SKM-1 (cell line): ENCODE data around the gene MCC.

ENCODE experiments used
- DNase-seq: peaks from one replicate; lab custom pipeline; 2025; ENCODE audit not compliant: unreplicated experiment; lab: John Stamatoyannopoulos, UW

MCC gene

DNA sequence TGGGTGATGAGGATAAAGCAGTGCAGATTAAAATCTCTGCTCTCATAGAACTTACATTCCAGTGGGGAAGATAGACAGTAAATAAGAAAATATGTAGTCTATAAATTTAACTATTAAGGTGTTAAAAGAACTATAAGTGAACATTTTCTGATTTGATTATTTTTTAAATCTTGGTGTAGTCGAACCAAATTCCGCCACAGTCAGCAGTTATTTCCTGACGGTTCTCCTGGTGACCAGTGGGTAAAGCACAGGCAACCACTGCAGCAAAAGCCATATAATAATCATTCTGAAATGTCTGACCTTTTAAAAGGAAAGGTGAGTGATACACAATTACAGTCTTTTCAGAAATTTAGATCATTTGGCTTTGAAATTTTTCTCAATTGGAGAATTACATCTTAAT lies 484.5 kb downstream of the MCC start:
- DNase-seq = no peak

DNA sequence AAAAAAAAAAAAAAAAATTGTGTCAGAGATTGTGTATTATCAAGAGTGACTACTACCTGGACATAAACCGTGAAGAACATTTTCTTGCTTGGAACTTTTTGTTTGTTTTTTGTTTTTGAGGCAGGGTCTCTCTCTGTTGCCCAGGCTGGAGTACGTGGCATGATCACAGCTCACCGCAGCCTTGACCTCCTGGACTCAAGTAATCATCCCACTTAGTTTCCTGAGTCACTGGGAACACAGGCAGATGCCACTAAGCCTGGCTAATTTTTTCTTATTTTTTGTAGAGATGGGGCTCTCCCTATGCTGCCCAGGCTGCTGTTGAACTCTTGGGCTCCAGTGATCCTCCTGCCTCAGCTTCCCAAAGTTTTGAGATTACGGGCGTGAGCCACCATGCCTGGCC lies 485.8 kb downstream of the MCC start:
- DNase-seq = no peak

DNA sequence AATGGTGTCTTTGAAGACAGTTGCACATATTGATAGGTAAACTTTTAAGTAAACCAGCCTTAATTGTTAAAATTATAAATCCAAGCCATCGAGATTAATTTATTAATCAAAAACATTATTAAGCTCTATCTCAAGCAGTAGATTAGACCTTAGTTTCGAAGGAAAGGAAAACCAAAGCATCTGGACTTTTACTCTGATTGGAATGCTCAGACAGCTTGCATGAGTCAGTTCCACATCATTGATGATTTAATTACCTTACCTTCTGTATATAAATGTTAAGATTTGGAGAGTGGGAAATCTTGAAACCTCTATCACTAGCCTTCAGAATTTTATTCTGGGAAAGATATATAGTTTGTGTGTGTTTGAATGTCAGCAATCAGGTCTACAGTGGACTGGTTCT lies 487.8 kb downstream of the MCC start:
- no peak for DNase-seq

DNA sequence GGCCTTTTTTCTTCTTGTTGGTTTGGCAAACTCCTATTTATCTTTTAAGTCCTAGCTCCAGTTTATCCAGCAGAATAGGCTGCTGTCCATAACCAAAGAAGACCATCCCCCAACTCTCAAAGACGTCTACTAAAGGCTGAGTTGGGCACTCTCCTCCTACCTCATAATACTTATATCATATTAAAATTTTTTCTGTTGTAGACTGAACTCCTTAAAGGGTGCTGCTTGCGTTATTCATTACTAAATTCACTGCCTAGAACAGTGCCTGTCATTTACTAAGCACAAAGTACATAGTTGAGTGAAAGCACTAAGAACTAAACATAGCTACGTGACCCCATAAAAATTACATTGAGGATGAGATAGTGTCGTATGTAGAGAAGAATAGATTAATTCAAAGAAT lies 490.0 kb downstream of the MCC start:
- DNase-seq = no peak

DNA sequence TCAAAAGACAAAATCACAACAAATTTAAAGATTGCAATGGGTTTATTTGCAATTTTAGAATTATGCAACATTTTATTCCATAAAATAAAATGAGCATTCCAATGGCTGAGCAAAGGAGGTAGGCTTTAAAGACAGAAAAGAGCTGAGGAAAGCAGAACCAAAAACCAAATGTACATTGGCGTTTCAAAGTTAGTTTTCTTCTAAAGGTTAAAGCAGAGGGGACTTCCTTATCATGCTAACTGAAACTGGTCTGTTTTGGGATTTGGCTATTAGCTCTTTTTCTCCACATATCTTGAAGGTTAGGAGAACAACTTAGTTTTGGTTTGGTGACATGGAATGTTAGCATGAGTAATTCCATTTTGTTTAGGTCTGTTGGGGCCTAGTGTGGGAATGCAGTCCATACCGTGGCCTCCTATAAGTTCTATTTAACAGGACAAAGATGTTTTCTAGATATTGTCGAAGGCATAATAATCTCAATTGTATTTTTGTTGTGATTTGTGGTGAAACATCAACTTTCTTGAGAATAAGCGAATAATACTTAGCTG lies 491.4 kb downstream of the MCC start:
- no peak for DNase-seq

DNA sequence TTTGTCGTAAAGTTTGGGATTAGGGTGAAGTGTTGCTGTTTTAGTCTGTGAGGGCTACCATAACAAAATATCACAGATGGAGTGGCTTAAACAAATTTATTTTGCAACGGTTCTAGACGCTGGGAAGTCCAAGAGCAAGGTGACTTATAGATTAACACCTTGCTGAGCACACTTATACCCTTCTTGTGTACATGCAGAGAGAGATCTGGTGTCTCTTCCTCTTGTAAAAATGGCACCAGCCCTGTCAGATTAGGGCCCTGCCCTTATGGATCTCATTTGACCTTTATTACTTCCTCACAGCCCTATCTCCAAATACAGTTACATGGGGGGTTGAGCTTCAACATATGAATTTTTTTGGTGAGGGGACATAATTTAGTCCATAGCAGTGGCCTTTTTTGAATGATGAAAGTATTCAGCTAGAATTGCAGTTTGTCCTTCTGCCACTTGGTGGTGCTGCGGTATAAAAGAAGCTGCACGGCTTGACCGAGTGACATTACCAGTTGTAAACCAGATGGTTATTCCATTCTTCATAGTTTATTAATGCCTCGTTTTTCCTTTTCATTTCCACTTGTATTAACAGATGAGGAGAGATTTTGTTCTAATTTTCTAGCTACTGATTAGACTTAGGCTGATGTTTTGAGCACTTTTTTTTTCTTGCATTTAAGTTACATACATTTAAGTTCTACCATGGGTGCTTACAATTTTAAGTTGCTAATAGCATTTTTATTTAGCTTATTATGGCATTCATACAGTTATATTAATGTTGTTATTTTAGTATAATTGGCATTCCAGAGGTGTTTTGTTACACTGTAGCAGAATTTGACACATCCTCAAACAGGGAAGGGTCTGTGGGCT lies 492.3 kb downstream of the MCC start:
- DNase-seq = no peak

DNA sequence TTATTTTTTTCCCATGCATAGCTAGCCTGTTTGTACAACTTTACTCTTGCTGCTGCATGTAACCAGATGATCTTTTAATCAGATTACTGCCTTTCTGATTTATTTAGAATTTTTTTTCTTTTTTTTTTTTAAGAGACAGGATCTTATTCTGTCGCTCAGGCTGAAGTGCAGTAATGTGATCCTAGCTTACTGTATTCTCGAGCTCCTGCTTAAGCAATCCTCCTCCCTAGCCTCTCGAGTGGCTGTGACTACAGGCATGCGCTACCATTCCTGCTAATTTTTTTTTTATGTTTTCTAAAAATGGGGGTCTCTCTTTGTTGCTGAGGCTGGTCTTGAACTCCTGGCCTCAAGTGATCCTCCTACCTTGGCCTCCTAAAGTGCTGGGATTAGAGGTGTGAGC lies 502.0 kb downstream of the MCC start:
- DNase-seq = no peak

DNA sequence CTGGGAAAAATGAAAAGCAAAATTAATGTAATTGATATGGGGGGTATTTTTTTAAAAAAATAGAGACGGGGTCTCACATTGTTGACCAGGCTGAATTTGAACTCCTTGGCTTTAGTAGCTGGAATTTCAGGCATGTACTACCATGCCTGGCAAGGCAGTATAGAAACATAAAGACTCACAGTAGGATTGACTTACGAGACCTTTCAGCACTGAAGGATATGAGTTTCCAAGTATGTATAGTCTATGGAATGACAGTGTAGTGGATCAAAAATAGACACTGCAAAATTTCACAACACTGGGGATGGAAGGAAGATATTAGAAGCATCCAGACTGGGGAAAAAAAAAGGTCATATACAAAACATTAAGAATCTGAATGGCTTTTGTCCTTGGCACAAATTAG lies 504.9 kb downstream of the MCC start:
- DNase-seq = no peak

DNA sequence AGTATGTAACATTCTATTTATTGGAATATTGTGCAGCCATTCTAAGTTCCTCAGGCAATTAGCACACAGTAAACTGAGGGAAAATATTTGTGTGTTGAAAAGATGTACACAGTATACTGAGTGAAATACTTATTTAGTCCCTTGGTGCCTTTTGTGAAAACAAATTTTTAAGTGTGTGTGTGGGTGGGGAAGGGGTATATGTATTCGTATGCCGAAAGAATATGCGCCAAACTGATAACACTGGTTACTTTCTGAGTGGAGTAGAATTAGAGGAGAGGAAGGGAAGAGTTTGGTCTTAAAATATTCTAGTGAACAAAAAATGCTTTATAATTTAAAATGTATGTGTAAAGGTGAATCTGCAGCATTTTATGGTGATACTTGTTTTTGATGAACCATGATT lies 508.5 kb downstream of the MCC start:
- DNase-seq = no peak

DNA sequence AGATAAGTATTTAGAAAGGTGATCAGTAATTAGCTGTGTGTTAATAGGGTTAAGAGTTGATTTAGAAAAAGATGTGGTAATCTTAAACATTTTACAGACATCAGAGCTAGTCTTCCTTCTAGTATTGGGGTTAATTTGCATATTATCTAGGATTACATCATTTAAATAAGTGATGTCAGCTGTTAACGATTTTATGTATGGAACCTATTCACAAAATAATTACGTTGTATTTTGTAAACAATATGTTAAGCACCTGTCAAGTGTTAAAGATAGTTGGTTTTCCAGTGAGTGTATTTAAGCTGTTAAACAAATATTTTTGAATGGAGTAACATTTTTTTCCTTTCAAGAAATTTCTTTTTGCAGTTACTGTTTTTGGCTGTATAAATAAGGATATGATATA lies 509.4 kb downstream of the MCC start:
- no peak for DNase-seq

DNA sequence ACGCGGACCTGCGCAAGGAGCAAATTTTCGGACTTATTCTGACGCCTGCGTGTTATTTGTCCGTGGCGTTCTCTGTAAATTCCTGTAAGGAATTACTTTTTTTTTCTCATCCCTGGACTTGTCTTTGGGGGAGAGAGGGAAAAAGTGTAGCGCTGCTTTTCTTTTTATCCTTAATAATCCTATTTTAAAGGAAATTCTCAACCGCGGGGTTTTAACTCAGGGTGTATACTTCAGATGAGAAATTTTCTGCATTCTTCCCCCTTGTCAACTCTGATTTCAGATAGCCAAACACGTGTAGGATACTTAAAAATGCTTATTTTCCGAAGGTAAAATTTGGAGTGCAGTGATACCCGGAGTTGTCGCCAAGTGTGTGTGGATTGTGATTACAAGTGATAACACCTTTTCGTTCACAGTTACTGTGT lies 510.8 kb downstream of the MCC start:
- no peak for DNase-seq

DNA sequence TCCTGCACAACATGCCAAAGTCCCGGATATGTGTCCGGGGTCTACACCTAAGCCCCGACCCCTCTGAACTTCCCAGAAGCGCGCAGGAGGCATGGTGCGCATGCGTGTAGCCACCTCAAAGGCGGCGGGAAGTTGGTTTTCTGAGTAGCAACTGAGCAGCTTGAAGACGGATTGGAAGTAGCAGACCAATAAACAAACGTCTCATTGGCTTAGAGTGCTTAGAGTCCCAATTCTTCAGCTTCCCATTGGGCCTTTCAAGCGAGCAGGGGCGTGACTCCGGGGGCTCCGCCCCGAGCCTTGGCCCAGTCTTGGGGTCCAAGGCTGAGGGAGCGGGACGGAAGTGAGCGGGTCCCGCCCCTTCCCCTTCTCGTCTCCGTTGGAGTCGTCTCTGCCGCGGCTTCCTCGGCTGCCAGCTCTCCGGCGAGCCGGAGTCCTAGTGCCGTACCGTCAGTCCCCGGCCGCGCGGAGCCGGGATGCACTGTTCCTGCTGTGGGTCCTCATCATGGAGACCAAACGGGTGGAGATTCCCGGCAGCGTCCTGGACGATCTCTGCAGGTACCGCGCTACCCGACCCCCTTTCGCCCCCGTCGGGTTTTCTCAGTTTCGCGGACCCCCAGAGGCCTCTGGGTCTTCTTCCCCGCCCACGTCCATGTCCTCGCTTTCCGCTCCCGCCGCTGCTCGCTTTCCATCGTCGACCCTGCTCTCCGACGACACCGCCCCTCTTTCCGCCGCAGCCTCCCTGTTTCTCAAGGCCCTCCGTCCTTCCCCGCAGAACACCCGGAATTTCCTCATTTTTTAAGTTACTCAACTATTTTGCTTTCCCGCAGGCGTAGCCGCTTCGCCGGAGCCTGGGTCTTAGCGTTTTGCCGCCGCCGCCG lies 511.6 kb downstream of the MCC start, which contains the start of gene DCP2:
Gene DCP2 (plus strand): TSS at position 367 of the 878 bp plus-strand sequence. CDS start 136 bp downstream, at position 503.
- peak; percentile 97 for DNase-seq

DNA sequence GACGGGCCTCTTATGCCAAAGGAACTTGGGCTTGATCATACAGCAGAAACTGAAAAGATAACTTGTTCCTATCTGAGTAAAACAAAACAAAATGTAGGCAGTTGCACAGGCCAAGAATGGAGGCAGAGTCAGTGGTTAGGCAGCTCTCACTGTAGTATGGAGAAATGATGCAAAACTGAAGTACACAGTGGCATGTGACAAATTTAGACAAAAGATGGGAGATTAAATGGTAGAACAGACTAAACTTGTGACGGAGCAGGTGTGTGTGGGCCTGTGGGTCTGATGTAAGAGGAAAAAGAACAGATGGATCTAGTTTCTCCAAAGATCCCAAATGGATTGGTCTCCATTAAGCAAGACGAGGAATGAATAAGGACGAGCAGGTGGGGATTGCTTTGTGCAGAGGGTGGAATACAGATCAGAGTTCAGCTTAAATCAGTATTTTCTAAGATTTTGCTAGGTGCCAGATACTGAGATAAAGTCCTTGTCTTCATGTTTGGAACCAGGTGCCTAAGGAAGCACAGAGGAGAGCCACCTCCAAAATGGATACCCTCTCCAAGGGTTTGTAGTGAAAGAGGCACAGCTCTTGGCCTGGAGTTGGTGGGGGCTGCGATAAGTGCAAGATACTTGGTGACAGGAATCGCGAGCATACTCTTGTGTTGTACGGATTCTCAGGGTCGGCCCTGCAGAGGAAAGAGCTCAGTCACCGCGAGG lies 512.4 kb downstream of the MCC start:
- no peak for DNase-seq

DNA sequence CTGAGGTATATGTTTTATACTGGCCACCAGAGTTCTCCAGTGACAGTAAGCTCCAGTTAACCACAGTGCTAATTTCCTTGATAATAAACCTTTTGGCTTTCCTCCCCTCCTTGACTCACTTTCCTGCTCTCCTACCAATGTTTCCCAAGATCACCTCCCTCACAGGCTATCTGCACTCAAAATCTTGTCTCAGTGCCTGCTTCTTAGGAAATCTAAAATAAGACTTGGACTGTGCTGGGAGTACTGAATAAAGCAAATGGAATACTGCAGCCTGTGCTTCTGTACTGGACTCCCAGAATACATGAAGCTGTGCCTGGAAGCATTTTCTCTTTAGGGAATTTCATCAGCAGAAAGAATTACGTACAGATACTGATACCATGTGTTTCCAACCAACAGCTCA lies 513.4 kb downstream of the MCC start:
- DNase-seq = no peak

DNA sequence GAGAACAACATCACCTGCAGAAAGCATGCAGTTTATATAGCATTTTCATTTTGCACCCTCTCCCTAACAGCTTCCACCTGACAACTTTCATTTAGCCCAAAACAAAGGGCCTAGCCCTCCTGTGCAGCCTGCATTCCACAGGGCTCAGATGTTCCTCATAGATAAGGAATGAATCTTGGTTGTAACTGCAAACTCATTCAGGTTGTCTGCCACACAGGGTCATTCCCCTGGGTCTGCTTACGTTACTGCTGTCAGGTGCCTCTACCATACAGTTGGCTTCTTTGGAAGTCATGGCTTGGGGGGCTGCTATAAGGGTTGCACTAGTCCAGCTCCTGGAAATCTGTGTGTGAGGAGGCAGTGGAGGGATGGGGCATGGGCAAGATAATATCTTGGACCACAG lies 514.3 kb downstream of the MCC start:
- DNase-seq = no peak

DNA sequence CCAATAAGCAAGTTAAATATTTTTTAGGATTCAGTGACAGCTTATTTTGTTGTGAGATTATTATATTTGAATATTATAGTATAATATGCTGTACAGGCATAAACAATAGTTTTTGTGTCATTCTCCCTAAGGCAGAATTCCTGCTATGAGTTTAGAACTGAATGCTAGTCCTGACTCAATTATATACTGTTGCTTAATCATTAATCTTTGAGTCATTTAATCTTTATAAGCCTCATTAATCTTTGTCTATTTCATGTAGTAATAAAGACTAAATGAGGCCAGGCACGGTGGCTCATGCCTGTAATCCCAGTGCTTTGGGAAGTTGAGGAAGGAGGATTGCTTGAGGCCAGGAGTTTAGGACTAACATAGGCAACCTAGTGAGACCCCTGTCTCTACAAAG lies 515.2 kb downstream of the MCC start:
- DNase-seq = no peak
